ENCODE results near the gene AQP5. TPM values are rescaled to one million over a fixed set of nuclear protein-coding genes. Genes with fewer than 3 reads are reported as not detected.

AQP5 gene
- polyA plus RNA-seq, 3 donors, result not detected

- no peak for TF ChIP-seq CTCF (IDR thresholded peaks at IDR 0.05)
- intact Hi-C loops (cut with micrococcal nuclease), result no loop called here
- Histone ChIP-seq H3K9me3 (replicated peaks in 1 of 2; ENCODE audit: control insufficient read depth in 1 of 2, insufficient read depth in 1 of 2, low read length in 2 of 2) (no peaks in the 10 kb centered on the region), H4K20me1 (ENCODE audit: insufficient read depth, low read length) (no peaks in the 10 kb centered on the region), H3K36me3 (replicated peaks in 1 of 2; ENCODE audit: control insufficient read depth in 1 of 2, insufficient read depth in 2 of 2, low read length in 2 of 2) (no peaks in the 10 kb centered on the region), H3K9ac (ENCODE audit: insufficient read depth, low read length, poor library complexity, severe bottlenecking) (no peak overlapping the region), H3K4me1 (ENCODE audit: control insufficient read depth in 1 of 2, insufficient read depth in 2 of 2, low read length in 2 of 2) (peaks cover 27 to 32% of the 10 kb centered on the region in 2 donors), H3K27me3 (ENCODE audit: control insufficient read depth in 2 of 2, insufficient read depth in 2 of 2, low read length in 2 of 2) (peaks cover 0 to 41% of the 10 kb centered on the region in 2 donors), H3K27ac (ENCODE audit: low read depth in 1 of 2, low read length in 2 of 2) (no peak overlapping the region), H3K79me2 (ENCODE audit: insufficient read depth, low read length) (no peaks in the 10 kb centered on the region), H3K4me3 (replicated peaks in 1 of 3; ENCODE audit: low read depth in 2 of 3, low read length in 3 of 3) (no peak overlapping the region), H3K4me2 (replicated peaks; ENCODE audit: extremely low read depth, low read length, poor library complexity, severe bottlenecking) (no peak overlapping the region), H2AFZ (ENCODE audit: insufficient read depth, low read depth, low read length, poor library complexity, severe bottlenecking) (peak overlapping the region; percentile 50)
- no CpG with 5 or more reads among the region's 3 CpGs for WGBS (ENCODE audit: insufficient coverage)
- peak overlapping the region; percentile 39 to 54 for H3K4me3 Mint-ChIP-seq
- peaks cover 39 to 63% (median 53%) of the 10 kb centered on the region in 3 donors for H3K27me3 Mint-ChIP-seq (ENCODE audit: low read depth in 3 of 3)
- peaks cover 49% of the 10 kb centered on the region for H3K4me1 Mint-ChIP-seq
- H3K9me3 Mint-ChIP-seq, result peaks cover 0 to 2% (median 0%) of the 10 kb centered on the region in 7 donors
- H3K36me3 Mint-ChIP-seq, result no peaks in the 10 kb centered on the region
- no peak overlapping the region for H3K27ac Mint-ChIP-seq
- DNase-seq, result no peak
Measured at GRCh38 chr12:49944718-49945117, 17.0 kb upstream of the AQP5 start.

GRCh38 chr12:49945394-49946080, 16.1 kb upstream of the AQP5 start:
- Mint-ChIP-seq H3K36me3 (no peaks in the 10 kb centered on the region), H3K9me3 (peaks cover 0 to 2% (median 0%) of the 10 kb centered on the region in 7 donors), H3K4me3 (peak overlapping the region; percentile 54 to 92), H3K4me1 (peaks cover 50% of the 10 kb centered on the region), H3K27me3 (ENCODE audit: low read depth in 3 of 3) (peaks cover 46 to 66% (median 55%) of the 10 kb centered on the region in 3 donors), H3K27ac (peak overlapping the region in 5 of 7 donors; percentile 46 to 81 (median 47))
- Histone ChIP-seq H3K27ac (ENCODE audit: low read depth in 1 of 2, low read length in 2 of 2) (no peak overlapping the region), H3K79me2 (ENCODE audit: insufficient read depth, low read length) (no peaks in the 10 kb centered on the region), H3K9me3 (replicated peaks in 1 of 2; ENCODE audit: control insufficient read depth in 1 of 2, insufficient read depth in 1 of 2, low read length in 2 of 2) (no peaks in the 10 kb centered on the region), H3K9ac (ENCODE audit: insufficient read depth, low read length, poor library complexity, severe bottlenecking) (no peak overlapping the region), H3K27me3 (ENCODE audit: control insufficient read depth in 2 of 2, insufficient read depth in 2 of 2, low read length in 2 of 2) (peaks cover 0 to 48% of the 10 kb centered on the region in 2 donors), H4K20me1 (ENCODE audit: insufficient read depth, low read length) (no peaks in the 10 kb centered on the region), H3K4me3 (replicated peaks in 1 of 3; ENCODE audit: low read depth in 2 of 3, low read length in 3 of 3) (peak overlapping the region in 1 of 3 experiments; percentile 43), H3K4me1 (ENCODE audit: control insufficient read depth in 1 of 2, insufficient read depth in 2 of 2, low read length in 2 of 2) (peaks cover 27 to 33% of the 10 kb centered on the region in 2 donors), H3K36me3 (replicated peaks in 1 of 2; ENCODE audit: control insufficient read depth in 1 of 2, insufficient read depth in 2 of 2, low read length in 2 of 2) (no peaks in the 10 kb centered on the region), H2AFZ (ENCODE audit: insufficient read depth, low read depth, low read length, poor library complexity, severe bottlenecking) (peak overlapping the region; percentile 73), H3K4me2 (replicated peaks; ENCODE audit: extremely low read depth, low read length, poor library complexity, severe bottlenecking) (peak overlapping the region; percentile 48)
- TF ChIP-seq CTCF (IDR thresholded peaks at IDR 0.05), result peak; percentile 89
- DNase-seq, result peak; percentile 78 to 91 (median 78)
- intact Hi-C loops (cut with micrococcal nuclease), result no loop called here
- 8% methylated on average over 20 of the region's 28 CpGs for WGBS (ENCODE audit: insufficient coverage)

Measured in CD14-positive monocyte (primary cell).